IPS-NIHi7 (cell line): ENCODE data around the gene MYO18B.

Experiments
- DNase-seq: peaks from one replicate; pipeline ENCODE4 v3.0.0; 2012; ENCODE audit warnings: mixed read lengths; ENCODE audit errors: extremely low spot score

The MYO18B gene

DNA sequence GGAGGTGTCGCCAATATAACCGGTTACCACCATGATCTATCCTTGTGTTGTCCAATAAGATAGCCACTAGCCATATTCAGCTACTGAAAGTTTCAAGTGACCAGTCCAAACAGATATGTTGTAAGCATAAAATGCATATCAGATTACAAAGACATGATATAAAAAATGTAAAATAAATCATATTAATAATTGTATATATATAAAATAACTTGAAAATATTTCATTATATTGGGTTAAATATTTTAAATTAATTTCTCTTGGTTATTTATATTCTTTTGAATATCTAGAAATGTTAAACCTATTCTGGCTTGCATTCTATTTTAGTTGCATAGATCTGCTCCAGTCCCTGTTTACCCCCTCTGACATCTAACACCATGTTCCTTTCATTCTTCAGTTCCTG is 305.5 kb downstream of the MYO18B start:
- no peak for DNase-seq

DNA sequence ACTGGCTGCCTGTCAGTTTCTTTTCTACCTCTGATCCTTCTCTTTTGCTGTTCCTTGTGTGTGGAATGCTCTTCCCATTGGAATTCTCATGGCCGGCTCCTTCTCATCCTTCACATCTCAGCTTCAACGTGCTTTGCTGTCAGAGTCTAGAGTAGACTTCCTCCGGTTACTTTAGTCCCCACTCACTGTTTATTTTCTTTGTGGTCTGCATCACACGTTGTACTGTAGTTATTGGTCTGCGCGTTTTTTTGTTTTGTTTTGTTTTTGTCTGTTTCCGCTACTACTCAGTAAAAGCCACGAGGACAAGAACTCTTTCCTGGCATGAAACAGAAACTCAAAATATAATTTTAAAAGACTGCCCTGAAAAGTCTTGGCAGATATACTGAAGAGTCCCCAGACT is 305.9 kb downstream of the MYO18B start:
- DNase-seq: no peak

- no peak for DNase-seq
Observed at GRCh38 chr22:26050079-26050478, 308.1 kb downstream of the MYO18B start.

GRCh38 chr22:26053737-26054316 is 311.8 kb downstream of the MYO18B start:
- DNase-seq: peak; percentile 47

DNA sequence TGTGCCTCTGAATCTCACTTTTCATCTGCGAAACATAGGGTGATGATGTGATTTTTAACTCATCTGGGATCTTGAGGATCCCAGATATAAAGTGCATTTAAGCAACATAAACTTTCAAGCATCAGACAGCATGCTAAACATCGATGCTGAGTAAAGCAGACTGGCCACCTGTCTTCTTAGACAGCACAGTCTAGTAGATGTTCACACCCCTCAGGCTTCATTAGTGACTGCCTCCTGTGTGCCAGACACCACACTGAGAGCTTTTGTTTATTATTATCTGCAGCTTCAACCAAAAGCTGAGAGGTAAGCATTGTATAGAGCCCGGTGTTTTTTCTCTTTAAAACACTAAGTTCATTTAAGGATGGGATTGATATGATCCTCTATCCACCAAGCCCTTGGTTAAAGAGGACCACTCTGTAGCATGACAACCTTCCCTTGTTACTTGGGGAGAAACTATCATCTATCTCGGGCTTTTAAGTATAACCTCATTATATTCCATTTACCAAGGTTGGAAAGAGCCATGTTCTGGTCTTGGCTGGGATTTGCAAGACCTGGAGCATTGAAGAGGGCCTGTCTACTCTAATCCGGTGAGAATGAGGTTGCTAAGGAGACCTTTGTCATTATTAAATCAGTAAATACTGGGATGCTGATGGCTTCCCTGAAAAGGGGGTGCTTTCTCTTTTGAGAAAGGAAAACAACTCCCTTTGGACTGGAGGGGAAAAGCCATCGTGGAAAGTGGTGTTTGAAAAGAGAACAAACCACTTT is 313.0 kb downstream of the MYO18B start:
- no peak for DNase-seq

GRCh38 chr22:26055693-26056092 is 313.7 kb downstream of the MYO18B start:
- DNase-seq: no peak

GRCh38 chr22:26056455-26057200 is 314.6 kb downstream of the MYO18B start:
- DNase-seq: no peak

GRCh38 chr22:26057731-26058130 is 315.7 kb downstream of the MYO18B start:
- DNase-seq: no peak

DNA sequence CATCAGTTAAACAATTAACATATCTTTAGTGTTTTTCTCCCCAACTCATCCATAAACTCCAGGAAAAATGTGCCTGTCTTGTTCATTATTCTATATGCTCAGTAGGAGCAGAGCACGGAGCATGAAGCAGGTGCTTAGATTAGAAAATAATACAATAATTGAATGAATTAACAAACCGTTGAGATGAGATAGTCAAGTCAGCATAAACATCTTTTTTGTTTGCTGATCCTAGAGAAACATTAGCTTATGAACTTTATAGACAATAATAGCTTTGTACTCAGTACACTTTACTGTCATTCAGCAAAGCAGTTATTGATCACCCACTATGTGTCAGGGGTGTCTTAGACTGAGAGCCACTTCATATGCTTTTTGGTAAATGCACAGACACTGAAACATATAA is 322.1 kb downstream of the MYO18B start:
- no peak for DNase-seq

- no peak for DNase-seq
Observed at GRCh38 chr22:26065847-26066246, 323.9 kb downstream of the MYO18B start.

- DNase-seq: peak; percentile 75
Observed at GRCh38 chr22:26066534-26066933, 324.5 kb downstream of the MYO18B start.

DNA sequence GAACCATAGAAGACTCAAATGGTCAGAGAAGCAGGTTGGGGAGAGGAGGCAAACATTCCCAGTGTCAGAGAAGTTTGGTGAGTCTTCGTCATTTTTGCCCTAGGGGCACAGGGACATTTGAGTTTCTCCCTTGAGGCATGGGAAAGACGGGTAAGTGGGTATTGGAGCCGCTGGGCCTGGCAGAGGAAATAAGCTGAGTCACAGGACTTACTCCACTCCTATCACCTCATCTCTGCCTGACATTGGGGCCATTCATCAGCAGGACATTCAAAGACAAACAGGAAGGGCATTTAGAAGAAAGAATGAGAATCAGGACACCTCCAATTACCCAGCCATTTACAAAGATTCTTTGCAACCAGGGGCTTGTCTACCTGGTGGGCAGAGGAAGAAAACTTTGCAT is 326.6 kb downstream of the MYO18B start:
- DNase-seq: peak; percentile 18

DNA sequence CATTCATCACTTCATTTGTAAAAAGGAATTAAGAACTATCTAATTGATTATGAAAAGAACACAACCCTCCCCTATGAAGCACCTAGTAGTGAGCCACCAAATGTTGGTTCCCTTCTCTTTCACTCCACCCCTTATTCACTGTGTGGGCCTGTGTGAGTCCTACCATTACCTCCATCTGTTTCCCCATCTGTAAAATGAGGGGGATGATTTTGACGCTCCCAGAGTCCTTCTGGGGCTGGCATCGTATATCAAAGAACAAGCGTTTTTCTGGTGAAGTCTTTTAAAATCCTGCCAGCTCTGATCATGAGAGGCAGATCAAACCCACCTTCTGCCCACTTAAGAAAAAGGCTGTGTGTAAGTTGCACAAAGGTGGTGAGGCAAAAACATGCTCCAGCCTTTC is 330.6 kb downstream of the MYO18B start:
- DNase-seq: no peak

DNA sequence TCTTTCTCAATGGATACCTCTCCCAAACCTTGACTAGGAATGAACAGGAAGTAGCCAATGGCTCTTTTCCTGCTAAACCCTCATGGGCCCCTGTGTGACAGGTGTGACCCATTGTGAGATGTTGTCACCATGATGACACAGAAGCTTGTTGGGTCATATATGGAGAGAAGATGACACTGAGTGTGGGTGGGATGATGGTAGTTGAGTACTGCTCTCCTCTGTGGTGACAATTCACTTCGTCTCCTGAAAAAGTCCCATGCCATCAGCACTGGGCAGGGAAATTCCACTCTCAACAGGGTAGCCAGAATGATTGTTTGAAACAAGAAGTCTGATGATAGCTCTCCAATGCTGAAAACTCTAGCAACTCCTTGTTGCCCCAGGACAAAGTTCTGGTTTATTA is 333.3 kb downstream of the MYO18B start:
- no peak for DNase-seq

DNA sequence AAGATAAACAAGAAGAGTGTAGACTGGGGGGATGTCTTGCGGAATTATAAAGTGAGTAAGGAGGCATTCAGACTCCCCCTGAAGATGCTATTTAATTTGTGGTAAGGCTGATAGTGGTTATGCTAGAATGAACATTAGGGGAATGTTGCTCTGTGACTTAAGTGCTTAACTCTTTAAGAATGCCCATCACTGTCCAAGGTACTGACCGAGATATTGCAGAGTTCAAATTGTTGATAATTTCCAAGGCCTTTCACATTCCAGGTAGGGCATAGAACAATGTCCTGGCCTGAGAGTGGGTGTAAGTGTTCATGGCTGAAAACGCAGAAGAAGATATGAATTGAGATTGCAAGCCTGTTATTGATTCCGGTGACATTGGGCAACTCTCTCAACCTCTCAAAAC is 337.0 kb downstream of the MYO18B start:
- DNase-seq: no peak
